Mesothelial cell of epicardium (in vitro differentiated cells): Measurements from ENCODE around the gene GTF2B. TPM values are rescaled to one million over a fixed set of nuclear protein-coding genes. Genes with fewer than 3 reads are reported as not detected.
"Not testable (repeated sequence)": the region's sequence is repeated elsewhere in the genome, so short reads cannot be mapped to it uniquely, and the experiment has no call there.

Experiments
- DNase-seq, 2 experiments: peaks; one replicate each; pipeline ENCODE4 v3.0.0; 2021; ENCODE audit warnings: low spot score in 2 of 2; ENCODE audit not compliant: unreplicated experiment in 2 of 2
- H3K27ac Mint-ChIP-seq: 2 replicates; pipeline ENCODE4 v1.8.0; 2021; ENCODE audit warnings: mixed read lengths
- H3K27me3 Mint-ChIP-seq: 2 replicates; pipeline ENCODE4 v1.8.0; 2021; ENCODE audit warnings: low read depth, mixed read lengths
- H3K36me3 Mint-ChIP-seq: 2 replicates; pipeline ENCODE4 v1.8.0; 2021; ENCODE audit warnings: mixed read lengths
- H3K4me1 Mint-ChIP-seq: 2 replicates; pipeline ENCODE4 v1.8.0; 2021; ENCODE audit warnings: mixed read lengths
- H3K4me3 Mint-ChIP-seq: 2 replicates; pipeline ENCODE4 v1.8.0; 2021; ENCODE audit warnings: mild to moderate bottlenecking, moderate library complexity, mixed read lengths
- H3K9me3 Mint-ChIP-seq: 2 replicates; pipeline ENCODE4 v1.8.0; 2021; ENCODE audit warnings: mixed read lengths
- CTCF ChIP-seq: fragments of 200-600 bp; sonication (generic); IDR thresholded peaks from one replicate; pipeline ENCODE4 v1.5.0; 2021; ENCODE audit warnings: antibody characterized with exemption; ENCODE audit not compliant: unreplicated experiment
- total RNA-seq: library from RNA; stranded (reverse); gene quantifications from 3 replicates; pipeline ENCODE4 v1.2.1, GENCODE V29; 2021

The GTF2B gene
- total RNA-seq, 1 donor from 2014 or later: 21.7 TPM

- Mint-ChIP-seq H3K27ac (no peak overlapping the region), H3K36me3 (peaks cover 53% of the 10 kb centered on the region), H3K27me3 (no peaks in the 10 kb centered on the region), H3K4me3 (no peak overlapping the region), H3K9me3 (peaks cover 15% of the 10 kb centered on the region), H3K4me1 (no peaks in the 10 kb centered on the region)
- DNase-seq: no peak
- no peak for TF ChIP-seq CTCF
These were observed 31.9 kb upstream of the GTF2B start for GRCh38 chr1:88923224-88923623.

GRCh38 chr1:88922214-88922613 is 30.8 kb upstream of the GTF2B start:
- Mint-ChIP-seq H3K4me3 (no peak overlapping the region), H3K36me3 (peaks cover 59% of the 10 kb centered on the region), H3K9me3 (peaks cover 22% of the 10 kb centered on the region), H3K27ac (no peak overlapping the region), H3K4me1 (no peaks in the 10 kb centered on the region), H3K27me3 (no peaks in the 10 kb centered on the region)
- no peak for TF ChIP-seq CTCF
- no peak for DNase-seq

- H3K27ac Mint-ChIP-seq: no peak overlapping the region
- no peaks in the 10 kb centered on the region for H3K27me3 Mint-ChIP-seq
- no peak for DNase-seq
- peaks cover 35% of the 10 kb centered on the region for H3K9me3 Mint-ChIP-seq
- H3K4me1 Mint-ChIP-seq: no peaks in the 10 kb centered on the region
- H3K36me3 Mint-ChIP-seq: peaks cover 67% of the 10 kb centered on the region
- no peak overlapping the region for H3K4me3 Mint-ChIP-seq
- no peak for TF ChIP-seq CTCF
These were observed 29.5 kb upstream of the GTF2B start for GRCh38 chr1:88920845-88921244.

- TF ChIP-seq CTCF: no peak
- Mint-ChIP-seq H3K27ac (no peak overlapping the region), H3K4me1 (no peaks in the 10 kb centered on the region), H3K9me3 (peaks cover 67% of the 10 kb centered on the region), H3K27me3 (no peaks in the 10 kb centered on the region), H3K36me3 (peaks cover 51% of the 10 kb centered on the region), H3K4me3 (no peak overlapping the region)
- no peak for DNase-seq
These were observed 26.1 kb upstream of the GTF2B start for GRCh38 chr1:88917321-88918025.

- H3K27ac Mint-ChIP-seq: no peak overlapping the region
- H3K4me1 Mint-ChIP-seq: no peaks in the 10 kb centered on the region
- no peak overlapping the region for H3K4me3 Mint-ChIP-seq
- no peak for DNase-seq
- peaks cover 72% of the 10 kb centered on the region for H3K9me3 Mint-ChIP-seq
- TF ChIP-seq CTCF: no peak
- H3K36me3 Mint-ChIP-seq: peaks cover 49% of the 10 kb centered on the region
- H3K27me3 Mint-ChIP-seq: no peaks in the 10 kb centered on the region
These were observed 25.5 kb upstream of the GTF2B start for GRCh38 chr1:88916883-88917282.

- not testable (repeated sequence) for H3K27me3 Mint-ChIP-seq, H3K4me1 Mint-ChIP-seq, H3K27ac Mint-ChIP-seq, DNase-seq, H3K4me3 Mint-ChIP-seq
- Mint-ChIP-seq H3K36me3 (peaks cover 10% of the 10 kb centered on the region), H3K9me3 (peaks cover 47% of the 10 kb centered on the region)
These were observed 20.4 kb upstream of the GTF2B start for GRCh38 chr1:88911800-88912199.
